Measurements from ENCODE around the gene CFAP53. TPM values are rescaled to one million over a fixed set of nuclear protein-coding genes. Genes with fewer than 3 reads are reported as not detected.

The CFAP53 gene
- total RNA-seq, 2 donors from 2014 or later = 0.37 to 0.66 TPM

- no peak for TF ChIP-seq CTCF (conservative IDR thresholded peaks at IDR 0.05)
- H3K27ac ChIP-seq (ENCODE audit: low read depth, low read length) = no peak overlapping the region
- peaks cover 5% of the 10 kb centered on the region for H3K27me3 ChIP-seq (ENCODE audit: control insufficient read depth, insufficient read depth, low read length, poor library complexity, severe bottlenecking)
- Mint-ChIP-seq H3K27me3 (ENCODE audit: insufficient read depth) (peaks cover 77% of the 10 kb centered on the region), H3K9me3 (peaks cover 10% of the 10 kb centered on the region), H3K4me3 (peak overlapping the region; percentile 67), H3K36me3 (ENCODE audit: low read depth) (no peaks in the 10 kb centered on the region), H3K4me1 (peaks cover 9% of the 10 kb centered on the region), H3K27ac (no peak overlapping the region)
- H3K36me3 ChIP-seq (ENCODE audit: control insufficient read depth, insufficient read depth, low read length) = no peaks in the 10 kb centered on the region
- H3K4me3 ChIP-seq (ENCODE audit: low read length) = peak overlapping the region; percentile 80
- peak; percentile 94 for DNase-seq
- H3K9me3 ChIP-seq (ENCODE audit: control insufficient read depth, low read length) = peaks cover 6% of the 10 kb centered on the region
- 32 to 58% methylated on average over 19 to 26 of the region's 26 CpGs for WGBS, 2 experiments (ENCODE audit: insufficient coverage in 1 of 2, insufficient read length in 1 of 2)
- no peaks in the 10 kb centered on the region for H3K4me1 ChIP-seq (ENCODE audit: control insufficient read depth, insufficient read depth, low read length)
- H3K9ac ChIP-seq (ENCODE audit: extremely low read depth, low read length, poor library complexity, severe bottlenecking) = no peak overlapping the region
Measured at GRCh38 chr18:50307738-50308470, 41.6 kb upstream of the CFAP53 start.

GRCh38 chr18:50307400-50307737, 41.1 kb upstream of the CFAP53 start:
- H3K27me3 ChIP-seq (ENCODE audit: control insufficient read depth, insufficient read depth, low read length, poor library complexity, severe bottlenecking) = peaks cover 5% of the 10 kb centered on the region
- no peak overlapping the region for H3K27ac ChIP-seq (ENCODE audit: low read depth, low read length)
- H3K9ac ChIP-seq (ENCODE audit: extremely low read depth, low read length, poor library complexity, severe bottlenecking) = no peak overlapping the region
- H3K4me1 ChIP-seq (ENCODE audit: control insufficient read depth, insufficient read depth, low read length) = no peaks in the 10 kb centered on the region
- H3K27ac Mint-ChIP-seq = no peak overlapping the region
- 26 to 28% methylated on average over 3 to 8 of the region's 8 CpGs for WGBS, 2 experiments (ENCODE audit: insufficient coverage in 1 of 2, insufficient read length in 1 of 2)
- H3K36me3 Mint-ChIP-seq (ENCODE audit: low read depth) = no peaks in the 10 kb centered on the region
- H3K4me3 ChIP-seq (ENCODE audit: low read length) = peak overlapping the region; percentile 80
- no peak for TF ChIP-seq CTCF (conservative IDR thresholded peaks at IDR 0.05)
- no peaks in the 10 kb centered on the region for H3K36me3 ChIP-seq (ENCODE audit: control insufficient read depth, insufficient read depth, low read length)
- H3K4me3 Mint-ChIP-seq = peak overlapping the region; percentile 67
- peaks cover 80% of the 10 kb centered on the region for H3K27me3 Mint-ChIP-seq (ENCODE audit: insufficient read depth)
- peaks cover 9% of the 10 kb centered on the region for H3K4me1 Mint-ChIP-seq
- DNase-seq = no peak
- H3K9me3 Mint-ChIP-seq = peaks cover 10% of the 10 kb centered on the region
- H3K9me3 ChIP-seq (ENCODE audit: control insufficient read depth, low read length) = peaks cover 6% of the 10 kb centered on the region

GRCh38 chr18:50306944-50307343, 40.6 kb upstream of the CFAP53 start:
- WGBS, 2 experiments (ENCODE audit: insufficient coverage in 1 of 2, insufficient read length in 1 of 2) = 90 to 100% methylated on average over 2 to 8 of the region's 8 CpGs
- Mint-ChIP-seq H3K27ac (no peak overlapping the region), H3K27me3 (ENCODE audit: insufficient read depth) (peaks cover 83% of the 10 kb centered on the region), H3K36me3 (ENCODE audit: low read depth) (no peaks in the 10 kb centered on the region), H3K9me3 (peaks cover 10% of the 10 kb centered on the region), H3K4me1 (peaks cover 9% of the 10 kb centered on the region), H3K4me3 (peak overlapping the region; percentile 67)
- no peak for DNase-seq
- peaks cover 6% of the 10 kb centered on the region for H3K9me3 ChIP-seq (ENCODE audit: control insufficient read depth, low read length)
- TF ChIP-seq CTCF (conservative IDR thresholded peaks at IDR 0.05) = no peak
- peaks cover 5% of the 10 kb centered on the region for H3K27me3 ChIP-seq (ENCODE audit: control insufficient read depth, insufficient read depth, low read length, poor library complexity, severe bottlenecking)
- H3K27ac ChIP-seq (ENCODE audit: low read depth, low read length) = no peak overlapping the region
- no peaks in the 10 kb centered on the region for H3K4me1 ChIP-seq (ENCODE audit: control insufficient read depth, insufficient read depth, low read length)
- no peak overlapping the region for H3K9ac ChIP-seq (ENCODE audit: extremely low read depth, low read length, poor library complexity, severe bottlenecking)
- H3K36me3 ChIP-seq (ENCODE audit: control insufficient read depth, insufficient read depth, low read length) = no peaks in the 10 kb centered on the region
- peak overlapping the region; percentile 80 for H3K4me3 ChIP-seq (ENCODE audit: low read length)
